GM19099 (cell line): ENCODE data around the gene MYLIP.

Experiments
- POLR2A ChIP-seq: IDR thresholded peaks from 3 replicates; pipeline ENCODE4 v1.6.1; 2011; ENCODE audit warnings: low read depth; ENCODE audit not compliant: insufficient read length; ENCODE audit errors: extremely low read depth

Gene MYLIP

DNA sequence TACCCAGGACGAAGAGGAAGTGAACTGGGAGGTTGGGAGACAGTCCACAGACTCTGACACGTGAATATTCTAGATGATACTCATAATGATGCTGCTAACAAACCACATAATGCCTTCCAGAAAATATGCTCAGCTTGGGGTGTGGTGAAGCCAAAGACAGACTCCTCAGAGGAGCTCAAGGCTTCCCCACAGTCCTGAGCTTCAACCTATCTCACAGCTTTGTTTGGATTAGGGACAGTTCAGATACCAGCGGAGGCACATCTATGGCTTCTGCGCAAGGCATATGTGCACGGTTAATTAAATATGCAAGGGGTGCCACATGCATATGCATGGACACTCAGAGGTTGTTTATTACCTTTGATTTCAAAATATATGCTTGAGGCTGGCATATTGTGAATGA is 30.7 kb upstream of the MYLIP start:
- no peak for TF ChIP-seq POLR2A

- no peak for TF ChIP-seq POLR2A
Measured at GRCh38 chr6:16102208-16102607, 26.7 kb upstream of the MYLIP start.

- no peak for TF ChIP-seq POLR2A
Measured at GRCh38 chr6:16103722-16104121, 25.2 kb upstream of the MYLIP start.

GRCh38 chr6:16104624-16105433 is 24.1 kb upstream of the MYLIP start:
- TF ChIP-seq POLR2A = no peak

DNA sequence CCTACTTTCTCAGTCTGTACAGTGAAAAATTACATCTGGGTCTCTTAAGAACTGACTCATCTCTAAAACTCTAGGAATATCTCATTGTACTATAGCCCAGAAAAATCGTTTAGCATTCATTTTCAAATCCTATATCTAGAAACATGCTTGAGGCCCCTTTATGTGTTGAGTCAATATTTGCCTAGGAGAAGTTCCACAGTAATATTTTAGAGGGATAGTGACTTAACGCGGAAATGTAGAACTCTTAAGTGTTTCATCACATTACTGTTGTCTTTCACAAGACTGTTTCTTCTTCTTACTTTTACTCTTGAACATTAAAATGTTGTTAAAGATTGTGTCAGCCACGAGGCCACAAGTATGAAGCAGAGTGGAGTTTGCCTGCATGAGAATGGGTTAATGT is 23.0 kb upstream of the MYLIP start:
- no peak for TF ChIP-seq POLR2A

DNA sequence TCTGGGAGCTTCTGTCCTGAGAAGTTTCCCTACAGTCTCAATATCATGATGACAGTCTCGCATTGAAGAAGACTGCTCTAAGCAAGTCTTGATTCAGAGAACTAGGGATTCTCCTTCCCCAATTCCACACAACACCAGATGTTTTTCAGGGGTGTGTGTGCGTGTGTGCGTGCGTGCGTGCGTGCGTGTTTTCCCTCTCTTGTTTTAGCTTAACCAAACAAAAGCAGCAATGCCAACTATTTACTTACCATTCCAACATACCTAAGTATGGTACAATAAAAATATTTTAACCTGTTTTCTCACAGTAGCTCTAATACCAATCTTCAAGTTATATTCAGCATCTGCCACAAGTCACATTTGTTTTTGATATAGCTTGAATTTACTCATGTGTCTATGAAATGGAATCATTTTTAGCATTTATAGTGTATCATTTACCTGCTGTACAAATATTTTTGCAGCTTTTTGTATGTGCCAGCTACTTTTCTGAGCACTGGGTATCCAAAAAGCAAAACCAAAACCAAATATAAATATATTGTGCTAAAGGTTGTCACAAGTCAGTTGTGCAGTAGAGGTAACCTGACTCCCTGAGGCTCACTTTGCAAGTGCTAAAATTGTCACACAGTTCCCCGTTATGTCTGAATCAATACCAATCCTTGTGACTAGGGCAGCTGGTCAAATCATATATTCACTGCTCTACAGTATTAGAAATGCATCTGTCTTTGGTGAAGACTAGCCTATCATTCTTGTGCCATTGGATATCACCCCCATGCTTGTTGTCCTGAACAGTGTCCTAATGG is 21.7 kb upstream of the MYLIP start:
- no peak for TF ChIP-seq POLR2A

DNA sequence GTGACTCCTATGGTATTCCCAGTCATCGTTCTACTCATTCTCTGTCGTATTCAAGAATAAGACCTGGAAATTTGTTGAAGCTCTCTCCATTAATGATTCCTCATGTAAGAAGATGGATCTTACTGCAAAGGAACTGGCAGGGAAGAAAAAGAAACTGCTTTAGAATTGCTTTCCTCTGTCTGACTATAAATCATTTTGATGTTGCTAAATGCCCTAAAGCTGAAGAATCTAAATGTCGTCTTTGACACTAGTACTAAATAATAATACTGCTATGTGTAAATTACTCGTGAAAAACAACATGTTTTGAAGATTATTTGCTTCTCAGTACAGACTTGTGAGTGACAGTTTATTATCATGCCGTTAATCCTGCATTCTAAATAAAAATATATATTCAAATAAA is 20.5 kb upstream of the MYLIP start:
- no peak for TF ChIP-seq POLR2A

DNA sequence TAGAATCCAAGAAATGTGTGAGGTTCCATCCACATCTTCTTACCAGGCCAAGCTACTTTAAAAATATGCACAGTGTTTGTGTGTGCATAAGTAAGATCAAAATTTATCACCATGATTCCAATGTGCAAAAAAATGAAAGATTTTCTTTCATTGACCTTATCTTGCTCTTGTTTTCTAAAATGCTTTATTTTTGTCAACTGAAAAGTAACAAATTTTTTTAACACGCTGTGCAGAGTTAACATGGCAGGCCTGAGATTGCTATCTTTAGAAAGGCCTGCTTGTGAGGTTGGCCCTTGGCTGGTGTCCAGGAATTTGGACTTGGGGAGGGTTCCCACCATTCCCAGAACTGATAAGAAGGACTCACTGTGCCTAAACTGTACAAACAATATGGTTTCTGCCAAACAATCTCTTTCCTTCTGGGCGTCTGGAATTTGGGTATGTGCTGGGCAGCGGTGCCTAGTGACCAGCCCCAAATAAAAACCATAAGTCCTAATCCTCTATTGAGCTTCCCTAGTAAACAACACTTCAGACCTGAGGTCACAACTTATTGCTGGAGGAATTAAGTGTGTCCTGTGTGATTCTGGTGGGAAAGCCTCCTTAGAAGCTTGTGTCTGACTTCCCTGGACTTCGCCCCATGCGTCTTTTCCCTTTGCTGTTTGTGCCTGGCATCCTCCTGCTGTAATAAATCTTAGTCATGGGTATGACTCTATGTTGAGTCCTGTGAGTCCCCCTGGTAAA is 19.8 kb upstream of the MYLIP start:
- no peak for TF ChIP-seq POLR2A

DNA sequence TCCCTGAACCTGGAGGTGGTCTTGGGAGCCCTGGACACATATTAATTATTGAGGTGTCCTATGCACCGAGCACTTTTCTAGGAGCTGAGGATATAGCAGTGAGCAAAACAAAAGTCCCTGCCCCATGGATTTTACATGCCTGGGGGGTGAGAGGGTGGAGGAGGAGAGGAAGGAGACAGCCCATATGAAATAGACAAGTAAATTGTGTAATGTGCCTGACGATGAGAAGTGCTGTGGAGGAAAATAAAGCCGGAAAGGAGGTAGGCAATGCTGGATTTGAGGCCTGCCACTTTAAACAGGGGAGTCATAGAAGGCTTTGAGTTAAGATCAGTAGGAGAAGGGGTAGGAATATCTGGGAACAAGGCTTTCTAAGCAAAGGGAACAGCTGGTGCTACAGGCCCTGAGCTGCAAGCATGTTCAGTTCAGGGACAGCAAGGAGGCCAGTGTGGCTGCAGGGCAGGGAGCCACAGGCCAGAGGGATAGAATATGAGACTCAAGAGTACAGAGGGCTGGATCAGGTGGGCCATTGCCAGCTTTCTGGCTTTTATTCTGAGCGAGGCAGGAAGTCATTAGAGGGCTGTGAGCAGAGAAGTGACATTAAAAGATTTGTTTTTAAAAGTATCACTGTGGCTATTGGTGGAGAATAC is 19.1 kb upstream of the MYLIP start:
- no peak for TF ChIP-seq POLR2A

GRCh38 chr6:16118825-16119224 is 10.1 kb upstream of the MYLIP start:
- TF ChIP-seq POLR2A = no peak

DNA sequence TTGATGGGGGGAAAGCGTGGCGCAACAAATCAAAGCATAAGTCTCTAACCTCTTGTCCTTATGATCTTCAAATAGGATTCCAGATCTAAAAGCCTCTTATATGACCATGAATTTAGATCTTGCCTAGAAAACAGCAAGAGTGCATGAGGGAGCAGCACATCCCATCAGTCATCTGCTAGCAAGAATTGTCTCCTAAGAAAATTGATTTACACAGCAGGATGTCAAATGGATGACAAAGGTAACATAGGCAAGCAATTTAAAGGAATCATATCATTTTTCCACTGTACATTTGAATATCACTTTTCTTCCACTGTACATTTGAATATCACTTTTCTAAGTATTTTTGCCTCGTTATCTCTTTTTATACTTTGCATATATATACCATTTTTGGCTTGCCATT is 7.5 kb upstream of the MYLIP start:
- no peak for TF ChIP-seq POLR2A

GRCh38 chr6:16122197-16122596 is 6.7 kb upstream of the MYLIP start:
- no peak for TF ChIP-seq POLR2A

DNA sequence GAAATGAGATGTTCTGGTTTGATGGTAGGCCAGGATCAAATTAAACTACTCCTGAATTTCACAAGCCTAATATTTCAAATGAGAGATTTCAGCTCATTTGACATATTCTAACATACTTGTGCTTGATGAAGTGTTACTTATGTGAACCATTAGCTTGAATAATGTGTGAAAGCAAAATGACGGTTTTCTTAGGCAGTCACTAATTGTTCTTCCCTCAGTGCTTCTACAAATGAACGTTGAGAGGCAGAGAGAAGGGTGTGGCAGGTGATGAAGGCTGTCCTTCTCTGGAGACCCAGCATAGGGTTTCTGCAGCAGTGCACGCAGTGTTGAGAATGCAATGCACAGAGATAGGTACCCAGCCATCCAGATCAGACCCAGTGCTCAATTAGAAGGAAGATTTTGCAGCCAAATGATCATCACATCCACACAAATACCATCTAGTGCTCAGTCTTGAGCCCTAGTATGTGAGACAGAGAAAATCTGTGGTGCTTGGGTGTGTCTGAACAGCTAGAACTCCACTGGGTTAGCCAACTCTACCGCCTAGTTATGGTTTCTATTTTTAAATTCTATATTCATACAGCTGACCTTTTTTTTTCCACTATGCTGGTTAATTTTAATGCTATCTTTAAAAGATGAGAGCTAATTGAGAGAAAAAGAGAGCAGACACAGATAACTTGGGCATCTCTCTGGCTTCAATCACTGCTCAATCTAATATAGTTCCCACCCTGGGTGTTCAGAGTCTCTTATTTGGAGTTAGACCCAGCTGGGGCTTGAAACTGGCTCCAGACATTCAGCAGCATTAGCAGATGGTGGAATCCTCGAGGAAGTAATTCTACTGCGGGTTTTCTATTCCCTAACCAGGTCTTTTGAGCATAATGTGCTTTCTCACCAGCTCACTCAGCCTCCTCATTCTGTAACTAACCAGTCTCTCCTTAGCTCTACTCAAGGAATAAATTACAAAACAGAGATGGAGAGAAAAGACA is 4.4 kb upstream of the MYLIP start:
- TF ChIP-seq POLR2A = no peak

DNA sequence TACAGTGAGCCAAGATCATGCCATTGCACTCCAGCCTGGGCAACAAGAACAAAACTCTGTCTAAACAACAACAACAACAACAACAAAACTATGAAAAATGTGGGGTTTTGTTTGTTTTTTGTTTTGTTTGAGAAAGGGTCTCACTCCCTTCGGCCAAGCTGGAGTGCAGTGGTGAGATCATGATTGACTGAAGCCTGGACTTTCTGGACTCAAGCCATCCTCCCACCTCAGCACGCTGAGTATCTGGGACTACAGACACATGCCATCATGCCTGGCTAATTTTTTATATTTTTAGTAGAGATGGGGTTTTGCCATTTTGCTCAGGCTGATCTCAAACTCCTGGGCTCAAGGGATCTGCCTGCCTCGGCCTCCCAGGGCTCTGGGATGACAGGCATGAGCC is 2.8 kb upstream of the MYLIP start:
- TF ChIP-seq POLR2A = no peak
